ENCODE measurements around the gene SURF4.
A peak's percentile ranks its signal among the peaks of the same experiment; 100 is the strongest.

Gene SURF4

GRCh38 chr9:133371261-133371711 lies 4.6 kb downstream of the SURF4 start:
- DNase-seq: no peak

GRCh38 chr9:133370685-133371084 lies 5.2 kb downstream of the SURF4 start:
- no peak for DNase-seq

GRCh38 chr9:133369933-133370332 lies 5.9 kb downstream of the SURF4 start:
- DNase-seq: no peak

- DNase-seq: no peak
These were observed 6.4 kb downstream of the SURF4 start for GRCh38 chr9:133369422-133369821.

GRCh38 chr9:133368249-133368881 lies 7.5 kb downstream of the SURF4 start:
- DNase-seq: no peak

- no peak for DNase-seq
These were observed 8.1 kb downstream of the SURF4 start for GRCh38 chr9:133367778-133368177.

- no peak for DNase-seq
These were observed 8.6 kb downstream of the SURF4 start for GRCh38 chr9:133367221-133367620.

- DNase-seq: no peak
These were observed 9.4 kb downstream of the SURF4 start for GRCh38 chr9:133366435-133366834.

- no peak for DNase-seq
These were observed 13.4 kb downstream of the SURF4 start for GRCh38 chr9:133362359-133363044.

GRCh38 chr9:133361507-133362092 lies 14.3 kb downstream of the SURF4 start:
- no peak for DNase-seq

GRCh38 chr9:133360400-133361393 lies 15.2 kb downstream of the SURF4 start:
- DNase-seq: no peak

GRCh38 chr9:133359399-133360175 lies 16.3 kb downstream of the SURF4 start:
- DNase-seq: no peak

- DNase-seq: no peak
These were observed 18.2 kb downstream of the SURF4 start for GRCh38 chr9:133357656-133358055.

- peak; percentile 41 for DNase-seq
These were observed 19.3 kb downstream of the SURF4 start, which contains the start of the genes SURF1 and SURF2 for GRCh38 chr9:133356391-133357091. Gene SURF1, minus strand, starts transcription at chr9:133356487. Its CDS starts 34 bp downstream, at chr9:133356453. Gene SURF2, plus strand, starts transcription at chr9:133356550. Its CDS starts 43 bp downstream, at chr9:133356593.

GRCh38 chr9:133355881-133356357 lies 19.9 kb downstream of the SURF4 start:
- no peak for DNase-seq

GRCh38 chr9:133354766-133355165 lies 21.1 kb downstream of the SURF4 start:
- DNase-seq: no peak

- no peak for DNase-seq
These were observed 22.3 kb downstream of the SURF4 start for GRCh38 chr9:133353548-133353947.

- DNase-seq: no peak
These were observed 23.1 kb downstream of the SURF4 start for GRCh38 chr9:133352635-133353340.

GRCh38 chr9:133351908-133352634 lies 23.8 kb downstream of the SURF4 start:
- DNase-seq: no peak

- DNase-seq: no peak
These were observed 24.3 kb downstream of the SURF4 start for GRCh38 chr9:133351526-133351907.
